ENCODE results near the gene PRSS36. TPM values are rescaled to one million over a fixed set of nuclear protein-coding genes. Genes with fewer than 3 reads are reported as not detected.

Gene PRSS36
- total and polyA plus RNA-seq, 2 of the 4 experiments (the other 2 are of a cell fraction), result 0.18 to 0.55 TPM

DNA sequence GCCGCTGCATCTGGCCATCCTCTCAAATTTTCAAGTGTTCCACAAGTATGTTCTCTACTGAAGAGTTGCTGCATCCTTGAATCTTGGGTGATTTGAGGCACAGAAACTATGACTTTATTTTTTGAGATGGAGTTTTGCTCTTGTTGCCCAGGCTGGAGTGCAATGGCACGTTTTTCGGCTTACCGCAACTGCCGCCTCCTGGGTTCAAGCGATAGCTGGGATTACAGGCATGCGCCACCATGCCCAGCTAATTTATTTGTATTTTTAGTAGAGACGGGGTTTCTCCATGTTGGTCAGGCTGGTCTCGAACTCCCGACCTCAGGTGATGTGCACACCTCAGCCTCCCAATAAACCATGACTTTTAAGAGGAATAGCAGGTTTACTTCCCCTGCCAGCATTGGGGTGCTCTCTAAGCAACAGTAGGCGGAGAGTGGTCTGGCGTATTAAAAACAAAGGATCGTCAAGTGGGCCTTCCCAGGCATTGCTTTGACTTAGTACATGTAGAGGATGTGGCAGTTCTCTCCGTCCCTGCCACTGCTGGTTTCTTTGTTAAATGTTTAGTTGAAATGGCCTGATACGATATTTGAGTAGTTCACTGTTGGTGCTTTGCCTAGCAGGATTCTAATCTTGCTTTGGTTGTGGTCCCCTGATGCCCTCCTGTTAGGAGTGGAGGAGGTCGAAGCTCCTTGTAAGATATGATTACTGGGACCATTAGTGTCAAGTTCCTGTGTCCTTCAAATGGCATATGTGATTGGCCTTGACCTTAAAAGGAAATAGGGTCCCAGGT lies 43.2 kb upstream of the PRSS36 start:
- Histone ChIP-seq H3K27me3 (ENCODE audit: control insufficient read depth, insufficient read depth, low read length) (no peaks in the 10 kb centered on the region), H4K20me1 (ENCODE audit: insufficient read depth, low read length) (peaks cover 88% of the 10 kb centered on the region), H2AFZ (replicated peaks; ENCODE audit: low read length, poor library complexity) (no peak overlapping the region), H4K5ac (ENCODE audit: low read depth, low read length) (no peak overlapping the region), H3K14ac (replicated peaks; ENCODE audit: low read depth, low read length) (no peak overlapping the region), H4K8ac (ENCODE audit: low read depth in 2 of 2, low read length in 2 of 2) (no peak overlapping the region), H3K27ac (ENCODE audit: insufficient read depth, low read length) (no peak overlapping the region), H3K18ac (ENCODE audit: low read depth, low read length) (no peak overlapping the region), H3K79me1 (ENCODE audit: low read depth in 1 of 2, low read length in 2 of 2) (peaks cover 54 to 75% of the 10 kb centered on the region in 2 experiments), H3K9ac (ENCODE audit: low read depth, low read length) (no peak overlapping the region), H2BK120ac (ENCODE audit: low read depth, low read length) (no peak overlapping the region), H3K9me3 (ENCODE audit: control insufficient read depth, insufficient read depth, low read length) (no peaks in the 10 kb centered on the region), H3K56ac (ENCODE audit: extremely low read depth, insufficient read depth, low read length) (no peak overlapping the region), H3K23ac (ENCODE audit: low read depth, low read length) (no peak overlapping the region), H3K4me2 (ENCODE audit: low read depth, low read length) (no peak overlapping the region), H2AK9ac (replicated peaks; ENCODE audit: low read depth, low read length, poor library complexity) (no peak overlapping the region), H2BK5ac (ENCODE audit: low read depth, low read length, poor library complexity, severe bottlenecking) (no peak overlapping the region), H3K36me3 (ENCODE audit: control insufficient read depth, insufficient read depth, low read length) (peaks cover 82% of the 10 kb centered on the region), H4K91ac (ENCODE audit: insufficient read depth, low read depth, low read length) (no peak overlapping the region), H2AK5ac (ENCODE audit: low read depth, low read length) (no peak overlapping the region), H3K4ac (ENCODE audit: low read depth, low read length) (no peak overlapping the region), H2BK15ac (ENCODE audit: low read depth, low read length) (no peak overlapping the region), H3K4me1 (ENCODE audit: control insufficient read depth, insufficient read depth, low read length) (no peaks in the 10 kb centered on the region), H2BK20ac (ENCODE audit: low read depth, low read length) (no peak overlapping the region), H3K9me1 (ENCODE audit: insufficient read depth, low read length) (peaks cover 5% of the 10 kb centered on the region; the same call in 1 of the 2 replicates), H3K4me3 (ENCODE audit: insufficient read depth, low read depth, low read length) (no peak overlapping the region)
- 97% methylated on average over 6 of the region's 16 CpGs; no CpG with 5 or more reads in 1 of the 2 experiments for WGBS, 2 experiments (ENCODE audit: extremely low coverage in 2 of 2, insufficient read length in 1 of 2)
- intact Hi-C loops (cut with micrococcal nuclease), result no loop called here
- DNase-seq, result no peak
- ChIA-PET POLR2A (ENCODE audit: unreplicated experiment) (interaction anchor here (0.6 kb wide), 1 partner anchor 13 kb away, joined by 3 read pairs; no protein-coding TSS in a partner anchor), CTCF (interaction anchor here (0.7 kb wide), 1 partner anchor 233 kb away, joined by 3 read pairs; no protein-coding TSS in a partner anchor)
- in situ Hi-C loops (cut with MboI; ENCODE audit: low sequenced_read_pairs), result loop anchor here (10.0 kb wide), 1 partner anchor 682 kb away; the partner anchor contains the start of gene ZNF267
- BruUV-seq (replicated peaks), result no TSS peak
- ATAC-seq (ENCODE audit: low read depth), result no peak
- dilution Hi-C loops (cut with HindIII; ENCODE audit: low sequenced_read_pairs, unreplicated experiment), result no loop called here
- TF ChIP-seq POLR2A (IDR thresholded peaks at IDR 0.05; ENCODE audit: low read depth, low read length) (no peak), RCOR1 (IDR thresholded peaks at IDR 0.05; ENCODE audit: insufficient replicate concordance, low read length) (no peak), MAZ (IDR thresholded peaks at IDR 0.05; ENCODE audit: borderline replicate concordance, low read depth, low read length) (no peak), NFE2L2 (IDR thresholded peaks at IDR 0.05; ENCODE audit: low read depth, low read length) (no peak), MAFK (IDR thresholded peaks at IDR 0.05; ENCODE audit: low read depth, low read length) (no peak)
